Iris pigment epithelial cell (primary cell): ENCODE data around the gene CRYBG3.
"Not testable (repeated sequence)": the region's sequence is repeated elsewhere in the genome, so short reads cannot be mapped to it uniquely, and the experiment has no call there.

ENCODE experiments used
- DNase-seq: peaks from one replicate; pipeline ENCODE4 v3.0.0-alpha.2; 2011; ENCODE audit warnings: low read depth

Gene CRYBG3

GRCh38 chr3:97821774-97822358, at the start of gene CRYBG3:
Gene CRYBG3 (plus strand): TSS chr3:97822011. CDS start chr3:97822207, 196 bp downstream.
- DNase-seq: peak; percentile 87

GRCh38 chr3:97772926-97773325, 48.9 kb upstream of the CRYBG3 start:
- DNase-seq: peak; percentile 59

- DNase-seq: peak; percentile 6
These were observed 43.7 kb upstream of the CRYBG3 start for GRCh38 chr3:97778152-97778551.

- DNase-seq: peak; percentile 56
These were observed 28.3 kb upstream of the CRYBG3 start for GRCh38 chr3:97793420-97794019.

- no peak for DNase-seq
These were observed 25.9 kb upstream of the CRYBG3 start for GRCh38 chr3:97795951-97796350.

- DNase-seq: no peak
These were observed 17.3 kb upstream of the CRYBG3 start for GRCh38 chr3:97804471-97804870.

- peak; percentile 54 for DNase-seq
These were observed 10.9 kb upstream of the CRYBG3 start for GRCh38 chr3:97810779-97811390.

- no peak for DNase-seq
These were observed 6.5 kb upstream of the CRYBG3 start for GRCh38 chr3:97815149-97815917.

- no peak for DNase-seq
These were observed 5.0 kb upstream of the CRYBG3 start for GRCh38 chr3:97816811-97817210.

GRCh38 chr3:97817965-97818364, 3.8 kb upstream of the CRYBG3 start:
- DNase-seq: no peak

GRCh38 chr3:97820780-97821179, 1.0 kb upstream of the CRYBG3 start:
- no peak for DNase-seq

- peak; percentile 81 for DNase-seq
These were observed 481 bp upstream of the CRYBG3 start for GRCh38 chr3:97821287-97821773.

GRCh38 chr3:97822359-97822775, 556 bp downstream of the CRYBG3 start:
- DNase-seq: peak; percentile 65

- DNase-seq: no peak
These were observed 1.5 kb downstream of the CRYBG3 start for GRCh38 chr3:97823046-97824004.

GRCh38 chr3:97825101-97825500, 3.3 kb downstream of the CRYBG3 start:
- DNase-seq: peak; percentile 67

- no peak for DNase-seq
These were observed 6.1 kb downstream of the CRYBG3 start for GRCh38 chr3:97827741-97828471.

GRCh38 chr3:97829198-97829597, 7.4 kb downstream of the CRYBG3 start:
- no peak for DNase-seq

GRCh38 chr3:97830638-97831037, 8.8 kb downstream of the CRYBG3 start:
- DNase-seq: no peak

- no peak for DNase-seq
These were observed 9.3 kb downstream of the CRYBG3 start for GRCh38 chr3:97831140-97831539.

GRCh38 chr3:97833184-97833583, 11.4 kb downstream of the CRYBG3 start:
- DNase-seq: not testable (repeated sequence)

GRCh38 chr3:97835761-97836160, 13.9 kb downstream of the CRYBG3 start:
- DNase-seq: peak; percentile 89
